GM21360 (cell line): Measurements from ENCODE around the gene SUN1.
"Not testable (repeated sequence)": the region's sequence is repeated elsewhere in the genome, so short reads cannot be mapped to it uniquely, and the experiment has no call there.

Source experiments
- ATAC-seq: cut with Tn5 transposase; IDR thresholded peaks from one replicate; pipeline ENCODE4 v1.9.1; 2021; ENCODE audit warnings: mild to moderate bottlenecking, moderate library complexity; ENCODE audit not compliant: unreplicated experiment

SUN1 gene

GRCh38 chr7:832167-832967 lies at the start of gene SUN1:
Gene SUN1, plus strand, starts transcription at chr7:832476. Its CDS starts 49 bp downstream, at chr7:832525.
- ATAC-seq = peak; percentile 49

GRCh38 chr7:782718-783449 lies 49.4 kb upstream of the SUN1 start:
- ATAC-seq = no peak

GRCh38 chr7:783556-784490 lies 48.5 kb upstream of the SUN1 start:
- no peak for ATAC-seq

- ATAC-seq = no peak
Measured at GRCh38 chr7:784971-785370, 47.3 kb upstream of the SUN1 start.

GRCh38 chr7:785416-785815 lies 46.9 kb upstream of the SUN1 start:
- ATAC-seq = no peak

GRCh38 chr7:786472-787255 lies 45.6 kb upstream of the SUN1 start:
- ATAC-seq = no peak

- ATAC-seq = no peak
Measured at GRCh38 chr7:787332-788240, 44.7 kb upstream of the SUN1 start.

- ATAC-seq = no peak
Measured at GRCh38 chr7:791519-791918, 40.8 kb upstream of the SUN1 start.

GRCh38 chr7:794207-794606 lies 38.1 kb upstream of the SUN1 start:
- no peak for ATAC-seq

- ATAC-seq = no peak
Measured at GRCh38 chr7:794671-795329, 37.5 kb upstream of the SUN1 start.

- not testable (repeated sequence) for ATAC-seq
Measured at GRCh38 chr7:796434-797169, 35.7 kb upstream of the SUN1 start.

- ATAC-seq = no peak
Measured at GRCh38 chr7:798921-799470, 33.3 kb upstream of the SUN1 start.

GRCh38 chr7:800692-801091 lies 31.6 kb upstream of the SUN1 start:
- no peak for ATAC-seq

- ATAC-seq = not testable (repeated sequence)
Measured at GRCh38 chr7:801351-801750, 30.9 kb upstream of the SUN1 start.

GRCh38 chr7:801940-802381 lies 30.3 kb upstream of the SUN1 start:
- no peak for ATAC-seq

GRCh38 chr7:802500-803242 lies 29.6 kb upstream of the SUN1 start:
- ATAC-seq = no peak

- no peak for ATAC-seq
Measured at GRCh38 chr7:803243-803635, 29.0 kb upstream of the SUN1 start.
